Anterior cingulate cortex (tissue), 58 donors: Measurements from ENCODE around the gene PDE11A.

Source experiments
- DNase-seq, 58 donors: peaks; one replicate each; lab custom pipeline; 2025; lab: John Stamatoyannopoulos, UW

PDE11A gene

DNA sequence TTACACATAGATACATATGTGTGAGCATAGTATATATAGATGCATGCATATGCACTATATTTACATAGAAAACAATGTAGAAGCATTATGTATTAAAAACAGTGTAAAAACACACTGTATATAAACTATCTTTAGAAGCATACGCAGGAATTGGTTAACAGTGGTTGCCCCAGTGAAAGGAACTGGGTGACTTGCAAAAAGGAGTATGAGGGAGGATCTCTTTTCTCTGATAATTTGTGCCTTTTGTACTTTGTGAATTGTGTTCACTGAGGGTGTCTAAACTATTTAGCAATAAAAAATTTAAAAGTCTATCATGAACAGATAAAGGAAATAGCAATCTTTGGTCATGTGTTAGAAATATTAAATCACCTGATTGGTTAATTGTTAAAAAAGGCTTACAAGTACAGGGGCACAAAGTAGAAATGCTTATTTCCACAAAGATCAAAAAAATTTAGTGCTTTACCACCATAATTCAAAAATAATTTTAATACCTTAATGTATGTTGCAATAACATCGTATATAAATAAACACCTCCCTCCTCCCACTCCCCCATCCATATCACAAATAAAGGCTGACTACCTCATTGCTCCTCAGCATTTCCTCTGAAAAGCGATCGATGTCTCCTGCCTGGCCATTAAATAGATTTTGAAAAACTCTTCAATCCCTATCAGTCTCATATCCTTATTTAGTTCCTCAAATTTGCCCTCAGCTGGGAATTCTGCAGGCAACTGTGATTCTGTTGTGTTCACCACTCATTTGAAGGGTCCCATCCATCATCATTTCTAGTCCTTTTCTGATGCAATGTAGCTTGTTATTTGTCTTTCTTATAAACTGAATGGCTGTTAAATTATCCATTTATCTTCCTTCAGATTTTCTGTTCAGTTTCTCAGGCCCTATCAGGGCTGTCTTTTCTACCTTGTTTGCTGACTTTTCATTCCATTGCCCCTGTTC is 422.7 kb downstream of the PDE11A start:
- no peak for DNase-seq

DNA sequence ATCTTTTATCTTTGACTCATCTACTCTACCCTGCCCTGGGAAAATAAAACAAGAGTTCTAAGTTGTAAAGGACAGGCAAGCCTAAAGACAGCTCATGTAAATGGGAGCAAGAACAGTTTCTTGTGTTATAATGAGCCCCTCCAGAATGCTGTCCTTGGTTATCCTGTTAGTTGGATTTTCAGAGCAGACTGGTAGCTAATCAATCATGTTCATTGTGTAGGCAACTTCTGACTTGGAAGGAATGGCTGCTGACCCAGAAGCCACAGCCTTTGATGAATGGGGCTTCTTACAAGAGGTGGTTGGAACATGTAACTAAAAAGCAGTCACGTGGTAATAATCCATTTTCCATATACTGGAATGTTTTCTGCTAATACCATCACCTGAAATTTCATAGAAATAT is 425.8 kb downstream of the PDE11A start:
- DNase-seq, result no peak

DNA sequence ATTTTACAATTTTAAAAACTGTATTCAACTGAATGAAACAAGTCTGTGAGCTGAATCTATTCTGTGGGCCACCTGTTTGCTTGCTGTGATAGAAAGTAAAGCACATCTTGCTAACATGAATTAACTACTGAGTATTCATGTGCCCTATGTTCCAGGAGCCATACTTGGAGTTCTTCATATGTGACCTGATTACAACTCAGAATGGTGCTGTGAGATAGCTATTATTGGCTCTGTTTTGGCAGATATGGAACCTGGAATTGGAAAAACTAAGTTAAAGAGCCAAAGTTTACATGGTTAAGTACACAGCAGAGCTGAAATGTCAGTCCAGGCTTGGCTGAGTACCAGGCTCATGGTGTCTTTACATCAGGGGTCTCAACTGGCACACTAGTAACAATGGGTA is 426.3 kb downstream of the PDE11A start:
- no peak for DNase-seq

DNA sequence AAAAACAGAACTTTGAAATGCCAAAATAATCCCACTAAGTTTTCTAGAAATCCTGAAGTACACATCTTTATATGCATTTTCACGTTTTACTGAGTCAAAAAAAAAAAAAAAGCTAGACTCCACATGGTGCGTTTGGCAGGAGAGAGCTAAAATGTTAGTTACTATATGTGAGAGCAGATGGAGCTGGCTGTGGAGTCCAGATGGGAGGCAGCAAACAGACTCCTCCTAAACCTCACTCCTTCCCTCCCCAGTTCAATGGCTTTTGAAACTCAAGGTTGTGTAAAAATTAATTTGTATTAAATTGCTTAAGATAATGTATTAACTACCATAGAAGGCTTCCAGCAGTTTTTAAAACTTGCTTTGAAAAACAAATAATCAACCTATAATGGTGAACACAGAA is 431.2 kb downstream of the PDE11A start:
- DNase-seq, result peak in 6 of 58 donors; percentile 5 to 40 (median 12)

DNA sequence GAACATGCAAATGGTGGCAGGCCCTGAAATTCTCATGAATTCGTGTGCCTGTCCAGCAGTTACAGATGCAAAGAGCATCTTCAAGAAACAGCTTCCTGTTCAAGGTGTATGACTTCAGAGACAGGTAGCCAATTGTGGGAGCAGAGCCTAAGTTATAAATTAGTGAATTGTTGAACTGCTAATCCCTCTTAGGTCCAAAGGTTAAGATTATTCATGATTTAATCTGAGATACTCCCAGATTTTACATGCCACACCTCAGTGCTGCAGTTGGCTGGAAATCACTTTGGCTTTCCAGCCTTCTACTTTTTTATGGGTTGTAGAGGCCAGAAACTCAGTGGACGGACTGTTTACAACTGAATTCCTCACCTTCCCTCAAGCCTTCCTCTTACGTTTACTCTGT is 432.2 kb downstream of the PDE11A start:
- no peak for DNase-seq

DNA sequence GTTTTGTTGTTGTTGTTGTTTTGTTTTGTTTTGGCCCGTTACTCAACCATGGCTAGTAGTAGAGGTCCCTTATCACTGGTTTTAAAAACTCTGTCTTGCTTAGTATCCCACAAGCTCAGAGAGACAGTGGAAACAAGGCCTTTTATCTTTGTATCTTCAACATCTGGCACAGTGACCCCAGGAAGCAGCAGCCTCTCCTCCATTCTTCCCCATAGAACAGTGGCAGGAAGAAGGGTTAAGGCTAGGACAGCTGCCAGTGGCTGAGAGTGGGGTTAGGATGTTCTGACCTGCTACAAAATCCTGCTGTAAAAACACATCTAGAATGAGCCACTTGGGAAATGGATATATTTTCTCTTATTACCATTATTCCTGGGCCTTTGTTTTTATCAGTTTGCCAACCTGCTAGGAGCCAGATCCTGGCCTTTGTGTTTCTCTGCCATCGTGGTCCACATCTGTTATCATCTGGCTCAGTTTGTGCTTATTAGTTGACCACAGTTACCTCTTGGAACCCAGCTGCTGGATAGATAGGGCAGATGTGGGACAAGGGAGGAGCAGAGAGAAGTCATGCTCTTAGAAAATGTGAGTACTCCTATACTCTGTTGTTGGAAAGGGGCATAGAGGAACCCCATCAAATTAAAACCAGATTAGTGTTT is 433.2 kb downstream of the PDE11A start:
- DNase-seq, result no peak

DNA sequence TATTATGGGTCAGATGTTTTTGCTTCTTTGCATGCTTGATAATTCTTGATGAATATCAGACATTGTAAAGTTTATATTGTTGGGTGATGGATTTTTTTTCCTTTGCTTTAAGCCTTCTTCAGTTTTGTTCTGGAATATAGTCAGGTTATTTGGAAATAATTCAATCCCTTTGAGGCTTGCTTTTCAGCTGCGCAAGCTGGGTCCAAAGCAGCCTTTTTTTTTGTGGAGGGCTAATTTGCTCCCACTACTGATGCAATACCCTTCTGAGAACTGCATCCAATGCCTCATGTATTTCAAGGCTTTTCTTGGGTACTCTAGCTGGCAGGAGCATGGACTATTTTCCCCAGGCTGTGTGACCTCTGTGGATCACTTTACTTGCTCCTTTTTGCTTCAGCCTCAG is 434.1 kb downstream of the PDE11A start:
- peak in 1 of 58 donors; percentile 33 for DNase-seq

DNA sequence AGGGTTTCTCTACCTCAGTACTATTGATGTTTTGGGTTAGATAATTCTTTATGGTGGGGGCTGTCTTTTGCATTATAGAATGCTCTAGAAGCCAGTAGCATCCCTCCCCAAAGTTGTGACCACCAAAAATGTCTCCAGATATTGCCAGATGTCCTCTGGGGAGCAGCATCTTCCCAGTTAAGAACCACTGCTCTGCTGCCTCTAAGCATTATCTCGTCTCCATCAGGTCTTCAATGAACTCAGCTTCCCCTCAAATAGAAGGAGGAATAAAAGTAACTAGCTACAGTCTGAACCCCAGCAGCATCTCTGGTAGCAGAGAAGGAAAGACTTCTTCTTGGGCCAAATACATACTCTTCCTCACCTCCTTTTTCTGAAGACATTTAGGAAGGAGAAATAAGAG is 435.9 kb downstream of the PDE11A start:
- DNase-seq, result no peak

DNA sequence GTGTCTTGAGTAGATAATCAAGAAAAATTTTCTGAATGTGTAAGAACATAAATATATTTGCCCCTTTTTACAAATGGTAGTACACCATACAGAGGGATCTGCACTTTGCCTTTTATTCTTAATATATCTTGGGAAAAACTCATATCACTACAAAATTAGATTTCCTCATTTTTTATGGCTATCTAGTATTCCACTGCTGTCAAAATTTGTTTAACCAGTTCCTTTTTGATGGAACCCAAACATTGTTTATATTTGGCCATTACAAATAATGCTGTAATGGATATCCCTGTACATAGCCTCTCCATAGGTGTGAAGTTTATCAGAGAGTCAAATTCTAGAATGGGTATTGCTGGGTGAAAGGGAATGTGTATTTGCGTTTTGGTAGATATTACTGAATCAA is 436.9 kb downstream of the PDE11A start:
- DNase-seq, result no peak

DNA sequence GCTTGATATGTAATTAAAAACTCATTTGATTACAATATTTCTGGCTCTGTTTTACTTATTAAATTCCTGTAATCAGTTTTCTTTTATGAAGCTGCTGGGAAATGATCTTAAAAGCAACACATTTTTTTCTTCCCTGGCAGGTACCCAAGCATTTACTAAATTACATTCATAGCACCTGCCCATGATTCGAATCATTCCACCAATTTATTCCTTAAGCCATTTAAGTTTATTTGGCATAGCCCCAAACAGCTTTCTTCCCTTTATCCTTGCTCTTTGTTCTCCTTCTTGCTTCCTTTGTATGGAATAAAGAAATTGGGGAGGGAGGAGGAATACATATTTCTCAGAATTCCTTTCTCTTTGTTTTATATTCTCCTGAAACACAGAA is 438.7 kb downstream of the PDE11A start:
- no peak for DNase-seq

DNA sequence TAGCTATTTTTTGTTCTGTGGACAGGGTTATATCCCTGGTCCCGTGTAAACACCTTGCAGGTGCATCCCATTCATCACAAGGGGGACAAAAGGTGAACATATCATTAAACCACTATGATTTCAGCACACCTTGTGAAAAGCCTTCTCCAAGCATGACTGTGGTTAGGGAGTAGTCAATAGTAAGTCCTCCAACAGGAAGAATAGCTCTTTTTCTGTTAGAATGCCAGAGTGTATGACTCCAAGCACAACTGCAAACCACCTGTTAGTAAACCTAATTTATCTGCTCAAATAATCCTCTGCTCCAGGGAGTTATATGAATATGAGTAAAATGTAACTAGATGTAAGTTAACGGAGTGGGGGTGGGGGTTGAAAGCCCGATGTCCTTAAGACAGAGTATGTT is 439.5 kb downstream of the PDE11A start:
- no peak for DNase-seq

DNA sequence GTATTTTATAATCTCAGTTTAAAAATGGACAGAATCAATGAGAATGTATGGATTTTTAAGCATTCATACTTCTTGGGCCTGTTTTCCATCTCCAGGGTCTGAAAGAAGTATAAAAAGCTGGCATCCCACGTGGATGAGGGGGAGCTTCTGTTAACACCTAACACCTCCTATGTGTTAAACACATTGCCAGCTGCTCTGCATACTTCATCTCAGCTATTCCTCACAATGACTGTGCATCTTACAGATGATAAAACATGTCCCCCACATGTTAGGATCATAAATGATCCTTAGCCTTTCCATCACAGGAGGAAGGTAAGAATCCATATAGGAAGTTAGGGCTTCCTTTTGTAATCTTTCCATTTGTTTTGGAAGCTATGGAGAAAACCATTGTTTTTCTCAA is 440.9 kb downstream of the PDE11A start:
- peak in 1 of 58 donors; percentile 40 for DNase-seq

DNA sequence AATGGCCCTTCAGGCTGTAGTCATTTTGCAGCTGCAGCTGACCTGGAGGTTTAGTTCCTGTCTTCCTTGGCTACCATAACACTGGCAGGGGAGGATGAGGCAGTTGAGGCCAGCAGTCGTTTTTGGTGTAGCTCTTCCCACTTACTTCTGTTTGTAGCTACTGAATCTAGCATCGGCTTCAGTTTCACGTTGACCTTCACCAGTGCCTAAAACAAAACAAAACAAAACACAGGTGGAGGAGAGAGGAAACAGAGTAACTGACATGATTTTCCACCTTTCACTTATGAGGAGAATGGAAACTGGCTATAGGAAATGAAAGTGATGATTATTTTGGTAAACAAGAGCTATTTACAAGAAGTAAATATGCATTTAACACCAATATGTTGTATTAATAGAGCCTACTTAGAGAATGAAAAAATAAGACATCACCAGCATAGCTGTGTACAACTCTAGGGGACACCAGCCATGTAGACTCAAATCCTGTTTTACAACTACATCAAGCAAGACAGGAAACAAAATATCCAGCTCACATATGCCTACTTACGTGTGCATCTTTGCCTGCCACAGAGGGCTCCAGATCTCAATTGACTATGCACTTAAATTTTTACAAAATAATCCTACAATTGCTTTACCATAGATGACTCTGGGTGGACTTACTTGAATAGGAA is 443.1 kb downstream of the PDE11A start:
- no peak for DNase-seq

DNA sequence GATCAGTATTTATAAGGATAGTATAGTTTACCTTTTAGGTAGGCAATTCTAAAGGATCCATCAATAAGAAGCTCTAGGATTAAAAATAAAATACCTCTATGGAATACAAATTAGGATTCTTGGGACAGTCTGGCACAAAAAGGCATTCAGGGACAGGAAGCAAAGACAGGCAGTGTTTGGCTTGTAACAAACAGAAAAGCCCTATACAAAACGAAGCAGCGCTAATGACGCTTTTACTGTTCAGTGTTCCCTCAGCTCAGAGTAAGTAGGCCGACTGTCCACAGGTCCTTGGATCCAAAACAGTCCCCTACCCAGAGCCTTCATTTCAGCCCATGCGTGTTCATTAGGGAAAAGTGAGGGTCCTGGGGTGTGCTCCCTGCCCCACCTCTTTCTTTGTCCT is 443.7 kb downstream of the PDE11A start:
- peak in 3 of 58 donors; percentile 13 to 80 (median 49) for DNase-seq

DNA sequence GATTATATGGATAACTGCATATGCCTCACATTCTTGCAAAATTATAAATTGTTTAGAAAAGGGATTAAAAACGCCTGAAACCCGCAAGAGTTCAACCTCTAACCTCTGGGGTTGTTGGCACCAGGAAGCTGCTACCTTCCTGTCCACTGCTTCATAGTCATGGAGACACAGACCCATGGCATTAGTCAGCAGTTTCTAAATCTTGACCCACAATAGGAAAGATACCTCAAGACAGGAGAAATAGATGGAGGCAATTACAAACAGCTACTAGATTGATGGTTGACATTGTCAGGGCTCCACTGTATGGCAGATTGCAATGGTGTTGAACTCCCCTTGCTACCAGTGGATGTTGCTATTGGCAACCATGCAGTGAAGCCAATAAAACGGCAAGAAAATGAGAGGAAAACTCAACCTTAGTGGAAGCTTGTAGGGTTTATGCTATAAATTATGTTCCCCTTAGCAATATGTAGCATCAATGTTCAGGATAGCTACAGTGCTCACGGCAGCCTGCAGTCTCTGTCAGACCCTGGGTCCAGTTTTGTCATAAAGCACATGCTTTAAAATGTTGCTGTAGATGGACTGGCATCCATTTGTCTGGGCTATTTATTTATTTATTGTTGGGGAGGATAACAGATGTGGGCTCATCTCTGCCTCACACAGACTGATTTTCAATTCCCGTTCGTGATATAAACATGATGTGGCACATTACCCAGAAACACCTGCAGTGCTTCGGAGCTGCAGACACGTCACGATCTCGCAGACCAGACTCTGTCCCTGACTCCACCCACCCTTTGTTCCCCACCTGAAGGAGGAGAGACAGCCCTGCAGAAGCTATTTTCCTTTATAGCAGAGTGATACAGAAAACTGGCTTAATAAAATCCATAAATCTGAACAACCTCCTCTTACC is 446.6 kb downstream of the PDE11A start:
- no peak for DNase-seq

DNA sequence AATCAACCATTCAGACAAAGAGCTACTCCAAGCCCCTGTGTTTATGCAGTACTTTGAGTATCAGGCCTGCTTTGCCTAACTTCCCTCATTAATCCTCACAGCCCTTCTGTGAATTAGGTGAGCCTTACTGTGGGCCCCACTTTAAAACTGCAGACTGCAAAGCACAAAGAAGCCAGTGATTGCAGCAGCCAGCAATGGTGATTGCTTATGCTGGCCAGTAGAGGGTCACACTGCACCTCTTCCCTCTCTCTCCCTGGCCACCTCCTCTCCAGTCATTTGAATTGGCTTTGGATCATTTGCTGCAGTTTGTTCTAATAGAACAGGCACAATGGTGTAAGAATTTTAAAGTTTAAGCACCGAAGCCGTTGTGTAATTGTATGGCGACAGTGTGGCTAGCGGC is 450.1 kb downstream of the PDE11A start:
- peak in 10 of 58 donors; percentile 11 to 74 (median 28) for DNase-seq

DNA sequence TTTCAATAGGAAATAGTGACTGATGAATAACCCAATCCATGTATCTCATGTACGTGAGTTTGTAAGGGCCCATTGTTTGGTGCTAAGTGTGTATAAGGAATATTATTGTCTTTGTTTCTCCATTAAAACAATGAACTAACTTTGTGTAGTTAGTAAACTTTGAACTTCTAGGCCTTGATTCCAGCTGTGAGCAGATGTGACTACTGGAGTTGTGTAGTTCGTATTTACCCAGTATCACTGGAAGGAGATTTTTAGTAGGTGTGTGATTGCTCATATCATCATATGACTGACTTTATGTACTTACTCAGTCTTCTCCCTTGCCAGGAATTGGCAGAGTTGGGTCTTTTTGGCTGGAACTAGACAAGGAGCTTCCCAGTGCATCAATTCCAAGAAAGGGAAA is 452.6 kb downstream of the PDE11A start:
- DNase-seq, result no peak

DNA sequence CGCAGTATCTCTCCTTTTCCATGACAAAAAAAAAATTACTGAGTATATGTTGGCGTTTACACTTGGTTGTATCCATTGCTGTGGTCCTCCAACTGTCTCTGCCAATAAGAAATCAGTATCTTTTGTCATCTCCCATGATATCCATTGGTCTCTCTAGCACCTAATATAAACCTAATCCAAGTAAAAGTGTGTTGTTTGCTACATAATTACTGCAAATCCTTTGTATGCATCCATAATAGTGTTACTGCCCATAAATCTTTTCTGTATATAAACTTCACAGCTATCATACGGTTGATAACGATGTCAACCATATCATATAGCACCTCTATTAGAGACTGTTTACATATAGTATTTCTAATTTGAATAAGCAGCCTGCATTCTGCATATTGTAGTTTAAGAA is 453.1 kb downstream of the PDE11A start:
- no peak for DNase-seq

DNA sequence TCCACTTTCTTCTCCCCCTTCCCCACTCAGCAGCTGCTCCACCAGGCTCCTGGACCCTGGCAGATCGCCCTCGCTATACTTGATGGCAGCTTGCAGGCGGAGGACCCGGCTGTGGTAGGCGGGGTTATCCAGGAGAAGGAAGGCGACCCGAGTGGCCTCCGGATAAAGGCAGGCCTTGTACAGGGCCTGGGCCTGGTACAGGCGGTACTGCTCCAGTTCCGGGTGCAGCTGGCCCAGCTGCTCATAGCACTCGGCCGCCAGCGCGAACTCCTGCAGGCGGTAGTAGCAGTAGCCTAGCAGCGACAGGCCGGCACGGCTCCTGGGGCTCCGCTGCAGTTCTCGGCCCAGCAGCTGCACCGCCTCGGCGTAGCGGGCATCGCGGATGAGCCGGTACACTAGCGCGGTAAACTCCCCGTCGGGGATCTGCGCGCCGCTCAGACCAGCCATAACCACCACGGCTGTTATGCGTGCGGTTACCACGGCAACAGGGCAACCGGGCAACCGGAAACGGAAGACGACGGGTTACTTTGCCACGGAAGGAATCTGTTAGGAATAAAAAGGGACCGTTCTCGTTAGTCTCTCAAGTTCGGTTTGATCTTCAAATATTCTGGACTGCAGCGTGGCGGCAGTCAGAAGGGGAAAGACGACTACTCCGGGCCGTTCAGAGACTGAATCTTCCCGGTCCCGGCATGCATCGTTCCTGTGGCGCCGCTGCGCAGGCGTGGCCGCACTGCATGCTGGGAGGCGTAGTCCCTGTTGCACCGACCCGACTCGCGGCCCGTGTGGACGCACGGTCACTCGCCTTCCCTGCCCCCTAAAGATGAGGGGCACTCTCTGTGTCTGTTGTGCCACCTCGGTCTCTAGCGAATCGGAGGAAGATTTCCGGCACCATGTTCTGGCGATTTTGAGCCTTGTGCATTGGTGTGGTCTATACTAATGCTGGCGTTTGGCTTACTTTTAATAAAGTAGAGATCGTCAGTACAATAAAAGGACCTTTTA is 454.0 kb downstream of the PDE11A start:
- peak; percentile 61 to 98 (median 92) for DNase-seq
